ENCODE data around the gene NUDT1.
"Not testable (repeated sequence)": the region's sequence is repeated elsewhere in the genome, so short reads cannot be mapped to it uniquely, and the experiment has no call there.

GRCh38 chr7:2269089-2269990, 27.3 kb downstream of the NUDT1 start:
- not testable (repeated sequence) for TF ChIP-seq ZEB2 (tag by site-specific recombination; IDR thresholded peaks at IDR 0.05); CTCF (tag by site-specific recombination; IDR thresholded peaks at IDR 0.05); ZNF639 (tag by site-specific recombination; IDR thresholded peaks at IDR 0.05); ZNF596 (tag by site-specific recombination; IDR thresholded peaks at IDR 0.05); PRDM2 (tag by site-specific recombination; IDR thresholded peaks at IDR 0.05; ENCODE audit: borderline replicate concordance); IKZF3 (tag by site-specific recombination; IDR thresholded peaks at IDR 0.05); PATZ1 (tag by site-specific recombination; IDR thresholded peaks at IDR 0.05); ZNF544 (tag by site-specific recombination; IDR thresholded peaks at IDR 0.05); BCL11A (tag by site-specific recombination; IDR thresholded peaks at IDR 0.05; ENCODE audit: low read depth); ZNF514 (tag by site-specific recombination; IDR thresholded peaks at IDR 0.05); ZNF398 (tag by site-specific recombination; IDR thresholded peaks at IDR 0.05); ZNF660 (tag by site-specific recombination; IDR thresholded peaks at IDR 0.05); ZNF302 (tag by site-specific recombination; IDR thresholded peaks at IDR 0.05; ENCODE audit: low read depth); ELK4 (IDR thresholded peaks at IDR 0.05; ENCODE audit: borderline replicate concordance, low read depth, low read length)

Data from HEK293 (cell line).